Measurements from ENCODE around the gene GALNT2.

The GALNT2 gene

DNA sequence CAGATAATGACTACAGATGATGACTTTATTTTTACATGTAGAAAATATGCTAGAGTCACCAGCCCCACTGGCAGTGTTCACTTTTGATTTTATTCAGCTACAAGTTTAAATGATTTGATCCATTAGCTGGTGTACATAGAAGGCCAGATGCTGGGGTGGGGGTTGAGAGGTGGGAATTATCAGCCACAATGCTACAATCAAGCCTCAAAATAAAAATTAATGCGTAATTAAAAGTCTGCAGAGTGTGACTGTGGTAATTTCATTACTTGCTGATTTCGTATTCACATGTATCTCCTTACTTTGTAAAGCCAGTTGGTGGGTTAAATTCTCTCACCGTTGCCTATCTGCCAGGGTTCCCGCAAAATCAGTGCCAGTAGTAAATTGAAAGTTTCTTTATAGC lies 109.3 kb downstream of the GALNT2 start:
- H3K4me3 ChIP-seq (ENCODE audit: low read length in 2 of 2), result no peak overlapping the region
- peaks cover 11% of the 10 kb centered on the region for H3K4me1 ChIP-seq (ENCODE audit: control insufficient read depth, insufficient read depth, low read length)
- H3K27me3 ChIP-seq (ENCODE audit: control insufficient read depth in 1 of 2, insufficient read depth in 2 of 2, low read length in 2 of 2), result no peaks in the 10 kb centered on the region
- no peaks in the 10 kb centered on the region for H3K9me3 ChIP-seq (ENCODE audit: control insufficient read depth in 2 of 2, low read length in 2 of 2)
- H3K27ac ChIP-seq (ENCODE audit: low read length), result no peak overlapping the region
- H3K36me3 ChIP-seq (ENCODE audit: control insufficient read depth in 2 of 2, insufficient read depth in 2 of 2, low read length in 2 of 2), result peaks cover 4 to 6% of the 10 kb centered on the region in 2 donors
- H3K9ac ChIP-seq (ENCODE audit: low read length in 2 of 2), result no peak overlapping the region

DNA sequence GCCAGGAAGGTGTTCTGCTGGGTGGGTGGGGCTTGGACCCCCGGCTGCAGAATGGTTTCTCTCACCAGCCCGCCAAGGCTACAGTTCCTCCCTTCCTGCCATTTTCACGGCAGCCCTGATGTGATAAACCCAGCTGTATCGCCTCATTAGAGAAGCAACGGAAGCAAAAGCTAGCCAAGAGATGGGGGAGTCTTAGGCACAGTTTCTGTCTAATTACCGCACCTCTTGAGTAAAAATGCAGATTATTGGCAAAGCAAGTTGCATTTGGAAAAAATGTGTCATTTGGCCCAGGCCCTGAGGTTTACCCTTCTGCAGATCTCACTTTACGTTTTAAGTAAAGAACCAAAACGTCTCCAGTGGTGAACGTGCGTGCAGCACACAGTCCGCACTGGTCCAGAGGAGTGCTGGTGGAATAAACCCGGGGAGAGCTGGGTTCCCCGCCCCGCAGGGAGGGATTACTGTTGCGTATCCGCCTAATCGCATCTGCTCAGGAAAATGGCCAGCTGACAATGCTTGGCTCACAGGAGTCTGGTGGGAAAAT lies 109.9 kb downstream of the GALNT2 start:
- no peak overlapping the region for H3K9ac ChIP-seq (ENCODE audit: low read length in 2 of 2)
- no peaks in the 10 kb centered on the region for H3K9me3 ChIP-seq (ENCODE audit: control insufficient read depth in 2 of 2, low read length in 2 of 2)
- no peak overlapping the region for H3K27ac ChIP-seq (ENCODE audit: low read length)
- peaks cover 11% of the 10 kb centered on the region for H3K4me1 ChIP-seq (ENCODE audit: control insufficient read depth, insufficient read depth, low read length)
- peaks cover 4 to 6% of the 10 kb centered on the region in 2 donors for H3K36me3 ChIP-seq (ENCODE audit: control insufficient read depth in 2 of 2, insufficient read depth in 2 of 2, low read length in 2 of 2)
- H3K27me3 ChIP-seq (ENCODE audit: control insufficient read depth in 1 of 2, insufficient read depth in 2 of 2, low read length in 2 of 2), result no peaks in the 10 kb centered on the region
- peak overlapping the region; percentile 54 to 59 for H3K4me3 ChIP-seq (ENCODE audit: low read length in 2 of 2)

- Histone ChIP-seq H3K4me1 (ENCODE audit: control insufficient read depth, insufficient read depth, low read length) (peaks cover 11% of the 10 kb centered on the region), H3K4me3 (ENCODE audit: low read length in 2 of 2) (no peak overlapping the region), H3K9me3 (ENCODE audit: control insufficient read depth in 2 of 2, low read length in 2 of 2) (no peaks in the 10 kb centered on the region)
Observed at GRCh38 chr1:230179249-230179648, 112.2 kb downstream of the GALNT2 start.

DNA sequence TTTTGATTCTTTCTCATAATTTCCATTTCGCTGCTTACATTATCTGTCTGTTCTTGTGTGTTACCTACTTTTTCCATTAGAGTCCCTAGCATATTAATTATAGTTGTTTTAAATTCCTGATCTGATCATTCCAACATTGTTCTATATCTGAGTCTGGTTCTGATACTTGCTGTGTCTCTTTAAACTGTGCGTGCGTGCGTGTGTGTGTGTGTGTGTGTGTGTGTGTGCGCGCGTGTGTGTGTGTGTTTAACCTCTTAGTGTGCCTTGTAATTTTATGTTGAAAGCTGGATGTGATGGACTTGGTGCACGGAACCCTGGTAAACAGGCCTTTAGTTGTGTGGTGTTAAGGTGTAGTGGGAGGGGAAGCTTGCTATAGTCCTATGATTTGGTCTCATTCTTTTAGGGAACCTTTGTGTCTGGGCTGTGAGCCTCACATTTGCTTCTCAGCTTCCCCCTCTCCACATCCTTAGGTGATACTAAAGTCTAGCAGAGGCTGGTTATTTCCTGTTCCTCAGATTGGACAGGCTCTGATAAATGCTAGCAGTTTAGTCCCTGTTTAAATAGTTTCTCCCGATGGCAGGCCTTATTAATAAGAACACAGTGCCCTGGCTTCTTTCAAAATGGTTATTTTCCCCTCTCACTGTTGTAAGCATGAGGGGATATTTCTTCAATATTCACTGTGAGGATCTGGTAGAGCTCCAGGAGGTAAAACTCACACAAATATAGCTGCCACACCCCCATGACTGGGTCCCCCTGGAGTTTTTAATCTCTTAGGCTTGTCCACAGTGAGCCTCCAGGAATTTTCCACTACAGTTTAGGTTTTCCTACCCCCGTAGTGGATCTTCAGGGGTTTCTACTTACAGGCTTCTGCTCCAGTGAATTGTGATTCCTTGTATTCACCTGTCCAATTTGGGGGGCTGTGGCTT lies 118.3 kb downstream of the GALNT2 start:
- Histone ChIP-seq H3K36me3 (ENCODE audit: control insufficient read depth in 2 of 2, insufficient read depth in 2 of 2, low read length in 2 of 2) (no peaks in the 10 kb centered on the region), H3K4me1 (ENCODE audit: control insufficient read depth, insufficient read depth, low read length) (peaks cover 13% of the 10 kb centered on the region), H3K9ac (ENCODE audit: low read length in 2 of 2) (peak overlapping the region; percentile 37 to 42), H3K27ac (ENCODE audit: low read length) (peak overlapping the region; percentile 47), H3K27me3 (ENCODE audit: control insufficient read depth in 1 of 2, insufficient read depth in 2 of 2, low read length in 2 of 2) (no peaks in the 10 kb centered on the region), H3K9me3 (ENCODE audit: control insufficient read depth in 2 of 2, low read length in 2 of 2) (no peaks in the 10 kb centered on the region), H3K4me3 (ENCODE audit: low read length in 2 of 2) (peak overlapping the region; percentile 34 to 36)

More at GRCh38 chr1:230179249-230179648, 112.2 kb downstream of the GALNT2 start:
- no peak overlapping the region for H3K9ac ChIP-seq (ENCODE audit: low read length in 2 of 2)
- no peaks in the 10 kb centered on the region for H3K27me3 ChIP-seq (ENCODE audit: control insufficient read depth in 1 of 2, insufficient read depth in 2 of 2, low read length in 2 of 2)
- peaks cover 3 to 4% of the 10 kb centered on the region in 2 donors for H3K36me3 ChIP-seq (ENCODE audit: control insufficient read depth in 2 of 2, insufficient read depth in 2 of 2, low read length in 2 of 2)
- H3K27ac ChIP-seq (ENCODE audit: low read length), result no peak overlapping the region

GRCh38 chr1:230186003-230186863 lies 119.2 kb downstream of the GALNT2 start:
- Histone ChIP-seq H3K9me3 (ENCODE audit: control insufficient read depth in 2 of 2, low read length in 2 of 2) (no peaks in the 10 kb centered on the region), H3K36me3 (ENCODE audit: control insufficient read depth in 2 of 2, insufficient read depth in 2 of 2, low read length in 2 of 2) (no peaks in the 10 kb centered on the region), H3K4me1 (ENCODE audit: control insufficient read depth, insufficient read depth, low read length) (peaks cover 22% of the 10 kb centered on the region), H3K27me3 (ENCODE audit: control insufficient read depth in 1 of 2, insufficient read depth in 2 of 2, low read length in 2 of 2) (no peaks in the 10 kb centered on the region), H3K4me3 (ENCODE audit: low read length in 2 of 2) (peak overlapping the region; percentile 34 to 36), H3K27ac (ENCODE audit: low read length) (peak overlapping the region; percentile 47), H3K9ac (ENCODE audit: low read length in 2 of 2) (peak overlapping the region in 1 of 2 donors; percentile 42)

DNA sequence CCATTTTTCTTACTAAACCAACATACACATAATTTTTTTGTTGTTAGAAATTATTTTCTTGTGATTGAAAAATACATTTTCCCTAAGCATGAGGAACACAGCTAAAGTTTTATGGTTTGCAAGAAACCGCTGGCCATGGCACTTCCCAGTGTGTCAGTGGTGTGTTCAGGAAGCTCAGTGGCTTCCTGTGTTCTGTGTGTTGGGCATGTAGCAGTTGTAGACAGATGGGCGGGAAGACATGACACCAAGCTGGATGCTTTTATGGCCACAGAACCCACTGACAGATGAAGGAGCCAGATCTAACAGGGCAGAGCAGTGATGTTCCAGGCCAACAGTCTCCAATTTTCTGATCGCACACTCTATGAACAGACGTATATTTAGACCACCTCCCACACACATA lies 119.8 kb downstream of the GALNT2 start:
- H3K9ac ChIP-seq (ENCODE audit: low read length in 2 of 2), result no peak overlapping the region
- no peaks in the 10 kb centered on the region for H3K9me3 ChIP-seq (ENCODE audit: control insufficient read depth in 2 of 2, low read length in 2 of 2)
- H3K27ac ChIP-seq (ENCODE audit: low read length), result no peak overlapping the region
- peaks cover 27% of the 10 kb centered on the region for H3K4me1 ChIP-seq (ENCODE audit: control insufficient read depth, insufficient read depth, low read length)
- no peak overlapping the region for H3K4me3 ChIP-seq (ENCODE audit: low read length in 2 of 2)
- H3K27me3 ChIP-seq (ENCODE audit: control insufficient read depth in 1 of 2, insufficient read depth in 2 of 2, low read length in 2 of 2), result no peaks in the 10 kb centered on the region
- H3K36me3 ChIP-seq (ENCODE audit: control insufficient read depth in 2 of 2, insufficient read depth in 2 of 2, low read length in 2 of 2), result no peaks in the 10 kb centered on the region

DNA sequence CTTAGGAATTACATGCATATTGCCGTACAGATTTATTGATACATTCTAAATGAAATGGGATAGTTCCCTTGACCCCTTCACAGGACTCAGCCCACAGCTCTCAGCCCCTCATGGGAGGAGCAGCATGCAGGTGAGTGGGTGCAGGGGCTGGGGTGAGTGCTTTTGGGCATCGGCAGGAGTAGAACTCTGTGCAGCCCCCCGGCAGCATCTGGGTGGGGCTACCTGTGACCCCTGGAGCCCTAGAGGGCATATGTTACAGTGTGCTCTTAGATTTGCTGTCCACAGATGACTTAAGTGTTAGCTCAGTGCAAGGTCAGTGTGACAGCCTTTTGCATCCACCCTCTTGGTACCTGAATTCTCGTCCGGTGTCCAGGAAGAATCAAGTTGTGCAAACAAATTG lies 120.3 kb downstream of the GALNT2 start:
- no peaks in the 10 kb centered on the region for H3K9me3 ChIP-seq (ENCODE audit: control insufficient read depth in 2 of 2, low read length in 2 of 2)
- H3K27ac ChIP-seq (ENCODE audit: low read length), result no peak overlapping the region
- peaks cover 29% of the 10 kb centered on the region for H3K4me1 ChIP-seq (ENCODE audit: control insufficient read depth, insufficient read depth, low read length)

GRCh38 chr1:230188826-230189225 lies 121.8 kb downstream of the GALNT2 start:
- Histone ChIP-seq H3K27ac (ENCODE audit: low read length) (no peak overlapping the region), H3K27me3 (ENCODE audit: control insufficient read depth in 1 of 2, insufficient read depth in 2 of 2, low read length in 2 of 2) (no peaks in the 10 kb centered on the region), H3K9me3 (ENCODE audit: control insufficient read depth in 2 of 2, low read length in 2 of 2) (no peaks in the 10 kb centered on the region), H3K4me1 (ENCODE audit: control insufficient read depth, insufficient read depth, low read length) (peaks cover 35% of the 10 kb centered on the region), H3K9ac (ENCODE audit: low read length in 2 of 2) (no peak overlapping the region), H3K4me3 (ENCODE audit: low read length in 2 of 2) (no peak overlapping the region), H3K36me3 (ENCODE audit: control insufficient read depth in 2 of 2, insufficient read depth in 2 of 2, low read length in 2 of 2) (peaks cover 0 to 2% of the 10 kb centered on the region in 2 donors)

More for the DNA sequence above, 120.3 kb downstream of the GALNT2 start:
- Histone ChIP-seq H3K4me3 (ENCODE audit: low read length in 2 of 2) (no peak overlapping the region), H3K36me3 (ENCODE audit: control insufficient read depth in 2 of 2, insufficient read depth in 2 of 2, low read length in 2 of 2) (no peaks in the 10 kb centered on the region), H3K9ac (ENCODE audit: low read length in 2 of 2) (no peak overlapping the region), H3K27me3 (ENCODE audit: control insufficient read depth in 1 of 2, insufficient read depth in 2 of 2, low read length in 2 of 2) (no peaks in the 10 kb centered on the region)

DNA sequence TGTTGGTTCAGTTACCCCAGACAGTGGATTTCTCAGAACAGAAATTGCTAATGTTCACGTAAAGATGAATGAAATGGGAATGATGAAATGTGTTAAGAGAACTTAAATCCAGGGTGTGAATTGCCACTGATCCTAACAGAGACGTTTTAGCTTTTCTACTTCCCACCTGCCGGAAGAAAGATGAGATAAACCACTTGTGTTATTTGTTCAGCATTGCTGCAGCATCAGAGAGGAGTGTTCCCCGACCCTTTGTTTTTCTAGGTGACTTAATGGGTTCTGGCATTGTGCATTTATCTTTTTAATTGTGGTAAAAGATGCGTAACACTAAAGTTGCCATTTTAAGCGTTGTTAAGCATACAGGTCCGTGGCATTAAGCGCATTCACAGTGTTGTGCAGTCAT lies 122.3 kb downstream of the GALNT2 start:
- H3K36me3 ChIP-seq (ENCODE audit: control insufficient read depth in 2 of 2, insufficient read depth in 2 of 2, low read length in 2 of 2), result peaks cover 0 to 2% of the 10 kb centered on the region in 2 donors
- H3K27ac ChIP-seq (ENCODE audit: low read length), result no peak overlapping the region
- no peak overlapping the region for H3K9ac ChIP-seq (ENCODE audit: low read length in 2 of 2)
- no peaks in the 10 kb centered on the region for H3K27me3 ChIP-seq (ENCODE audit: control insufficient read depth in 1 of 2, insufficient read depth in 2 of 2, low read length in 2 of 2)
- peaks cover 35% of the 10 kb centered on the region for H3K4me1 ChIP-seq (ENCODE audit: control insufficient read depth, insufficient read depth, low read length)
- no peak overlapping the region for H3K4me3 ChIP-seq (ENCODE audit: low read length in 2 of 2)
- H3K9me3 ChIP-seq (ENCODE audit: control insufficient read depth in 2 of 2, low read length in 2 of 2), result no peaks in the 10 kb centered on the region

DNA sequence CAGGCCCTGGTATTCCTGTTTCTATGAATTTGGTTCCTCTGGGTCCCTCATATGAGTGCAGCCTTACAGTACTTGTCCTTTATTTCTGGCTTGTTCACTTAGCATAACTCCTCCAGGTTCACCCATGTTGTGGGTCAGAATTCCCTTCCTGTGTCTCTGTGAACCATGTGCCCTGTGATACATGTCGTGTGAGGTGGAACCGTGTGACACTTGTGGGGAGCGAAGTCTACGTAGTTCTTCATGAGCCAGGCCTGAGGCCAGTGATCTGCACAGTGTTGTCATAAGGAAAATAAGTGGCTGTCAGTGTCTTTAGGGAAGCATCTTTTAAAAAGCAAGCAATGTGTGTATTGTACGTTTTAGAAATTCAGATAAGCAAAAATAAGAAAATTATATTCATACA lies 122.8 kb downstream of the GALNT2 start:
- Histone ChIP-seq H3K36me3 (ENCODE audit: control insufficient read depth in 2 of 2, insufficient read depth in 2 of 2, low read length in 2 of 2) (peaks cover 0 to 2% of the 10 kb centered on the region in 2 donors), H3K9me3 (ENCODE audit: control insufficient read depth in 2 of 2, low read length in 2 of 2) (no peaks in the 10 kb centered on the region), H3K27ac (ENCODE audit: low read length) (no peak overlapping the region), H3K9ac (ENCODE audit: low read length in 2 of 2) (no peak overlapping the region), H3K27me3 (ENCODE audit: control insufficient read depth in 1 of 2, insufficient read depth in 2 of 2, low read length in 2 of 2) (no peaks in the 10 kb centered on the region), H3K4me1 (ENCODE audit: control insufficient read depth, insufficient read depth, low read length) (peaks cover 38% of the 10 kb centered on the region), H3K4me3 (ENCODE audit: low read length in 2 of 2) (no peak overlapping the region)

Data from stomach smooth muscle (tissue), 2 donors.